GM21717 (cell line): ENCODE data around the gene PTPRN2.
"Not testable (repeated sequence)": the region's sequence is repeated elsewhere in the genome, so short reads cannot be mapped to it uniquely, and the experiment has no call there.

ENCODE experiments used
- ATAC-seq: cut with Tn5 transposase; IDR thresholded peaks from one replicate; pipeline ENCODE4 v1.9.1; 2021; ENCODE audit warnings: mild to moderate bottlenecking, moderate library complexity; ENCODE audit not compliant: unreplicated experiment

Gene PTPRN2

GRCh38 chr7:158406364-158406763 is 181.3 kb downstream of the PTPRN2 start:
- no peak for ATAC-seq

- not testable (repeated sequence) for ATAC-seq
Observed at GRCh38 chr7:158405771-158406170, 181.9 kb downstream of the PTPRN2 start.

GRCh38 chr7:158405324-158405723 is 182.3 kb downstream of the PTPRN2 start:
- no peak for ATAC-seq

GRCh38 chr7:158404031-158404761 is 183.4 kb downstream of the PTPRN2 start:
- ATAC-seq = no peak

GRCh38 chr7:158403013-158403821 is 184.4 kb downstream of the PTPRN2 start:
- ATAC-seq = no peak

GRCh38 chr7:158402471-158402870 is 185.2 kb downstream of the PTPRN2 start:
- ATAC-seq = no peak

GRCh38 chr7:158401826-158402225 is 185.8 kb downstream of the PTPRN2 start:
- ATAC-seq = no peak

GRCh38 chr7:158401295-158401694 is 186.3 kb downstream of the PTPRN2 start:
- ATAC-seq = no peak

- no peak for ATAC-seq
Observed at GRCh38 chr7:158400601-158401225, 186.9 kb downstream of the PTPRN2 start.

- ATAC-seq = no peak
Observed at GRCh38 chr7:158399762-158400161, 187.9 kb downstream of the PTPRN2 start.

- ATAC-seq = no peak
Observed at GRCh38 chr7:158398750-158399149, 188.9 kb downstream of the PTPRN2 start.

- no peak for ATAC-seq
Observed at GRCh38 chr7:158397885-158398284, 189.7 kb downstream of the PTPRN2 start.

- ATAC-seq = no peak
Observed at GRCh38 chr7:158396982-158397862, 190.4 kb downstream of the PTPRN2 start.

GRCh38 chr7:158396301-158396905 is 191.2 kb downstream of the PTPRN2 start:
- ATAC-seq = no peak

GRCh38 chr7:158395780-158396278 is 191.8 kb downstream of the PTPRN2 start:
- no peak for ATAC-seq

- ATAC-seq = no peak
Observed at GRCh38 chr7:158395349-158395748, 192.3 kb downstream of the PTPRN2 start.

GRCh38 chr7:158394936-158395335 is 192.7 kb downstream of the PTPRN2 start:
- ATAC-seq = no peak

- ATAC-seq = no peak
Observed at GRCh38 chr7:158393926-158394625, 193.5 kb downstream of the PTPRN2 start.

GRCh38 chr7:158392251-158392650 is 195.4 kb downstream of the PTPRN2 start:
- ATAC-seq = no peak

GRCh38 chr7:158391541-158391940 is 196.1 kb downstream of the PTPRN2 start:
- ATAC-seq = no peak
